ENCODE results near the gene RGP1. TPM values are rescaled to one million over a fixed set of nuclear protein-coding genes. Genes with fewer than 3 reads are reported as not detected.

The RGP1 gene
- total and polyA plus RNA-seq, 7 donors, result 10.7 to 51.0 (median 34.6) TPM

- WGBS, 3 donors, result 69 to 70% (median 70%) methylated on average over 5 of the region's 5 CpGs
- TF ChIP-seq, protein P1, sequence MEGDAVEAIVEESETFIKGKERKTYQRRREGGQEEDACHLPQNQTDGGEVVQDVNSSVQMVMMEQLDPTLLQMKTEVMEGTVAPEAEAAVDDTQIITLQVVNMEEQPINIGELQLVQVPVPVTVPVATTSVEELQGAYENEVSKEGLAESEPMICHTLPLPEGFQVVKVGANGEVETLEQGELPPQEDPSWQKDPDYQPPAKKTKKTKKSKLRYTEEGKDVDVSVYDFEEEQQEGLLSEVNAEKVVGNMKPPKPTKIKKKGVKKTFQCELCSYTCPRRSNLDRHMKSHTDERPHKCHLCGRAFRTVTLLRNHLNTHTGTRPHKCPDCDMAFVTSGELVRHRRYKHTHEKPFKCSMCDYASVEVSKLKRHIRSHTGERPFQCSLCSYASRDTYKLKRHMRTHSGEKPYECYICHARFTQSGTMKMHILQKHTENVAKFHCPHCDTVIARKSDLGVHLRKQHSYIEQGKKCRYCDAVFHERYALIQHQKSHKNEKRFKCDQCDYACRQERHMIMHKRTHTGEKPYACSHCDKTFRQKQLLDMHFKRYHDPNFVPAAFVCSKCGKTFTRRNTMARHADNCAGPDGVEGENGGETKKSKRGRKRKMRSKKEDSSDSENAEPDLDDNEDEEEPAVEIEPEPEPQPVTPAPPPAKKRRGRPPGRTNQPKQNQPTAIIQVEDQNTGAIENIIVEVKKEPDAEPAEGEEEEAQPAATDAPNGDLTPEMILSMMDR (IDR thresholded peaks at IDR 0.05), result no peak
- no peak for ATAC-seq
- intact Hi-C loops (cut with DNase I), result no loop called here
- Histone ChIP-seq H3K27ac (no peak overlapping the region), H3K4me3 (no peak overlapping the region), H3K9me3 (no peaks in the 10 kb centered on the region), H3K27me3 (ENCODE audit: insufficient read depth in 3 of 3, low read length in 2 of 3) (no peaks in the 10 kb centered on the region), H3K4me1 (peaks cover 28% of the 10 kb centered on the region), H3K36me3 (ENCODE audit: insufficient read depth in 1 of 2, low read depth in 1 of 2) (peaks cover 7 to 59% of the 10 kb centered on the region in 2 donors)
- no peak for DNase-seq
Measured at GRCh38 chr9:35753466-35753865, 4.4 kb downstream of the RGP1 start.

GRCh38 chr9:35754264-35754663 lies 5.2 kb downstream of the RGP1 start, which contains the start of gene MSMP:
MSMP (minus strand) TSS chr9:35754276; CDS start chr9:35754129, 147 bp downstream.
- Histone ChIP-seq H3K9me3 (no peaks in the 10 kb centered on the region), H3K27ac (no peak within 1 kb of the TSS), H3K27me3 (ENCODE audit: insufficient read depth in 3 of 3, low read length in 2 of 3) (no peaks in the 10 kb centered on the region), H3K36me3 (ENCODE audit: insufficient read depth in 1 of 2, low read depth in 1 of 2) (peaks cover 7 to 59% of the 10 kb centered on the region in 2 donors), H3K4me1 (peaks cover 29% of the 10 kb centered on the region), H3K4me3 (no peak within 1 kb of the TSS)
- WGBS, 3 donors, result 46 to 57% (median 48%) methylated on average over 2 to 3 of the region's 3 CpGs
- intact Hi-C loops (cut with DNase I), result no loop called here
- TF ChIP-seq, protein P1 (IDR thresholded peaks at IDR 0.05), result no peak
- ATAC-seq (no peak), DNase-seq (no peak)

GRCh38 chr9:35755071-35755470 lies 6.0 kb downstream of the RGP1 start:
- TF ChIP-seq, protein P1 (IDR thresholded peaks at IDR 0.05), result no peak

DNA sequence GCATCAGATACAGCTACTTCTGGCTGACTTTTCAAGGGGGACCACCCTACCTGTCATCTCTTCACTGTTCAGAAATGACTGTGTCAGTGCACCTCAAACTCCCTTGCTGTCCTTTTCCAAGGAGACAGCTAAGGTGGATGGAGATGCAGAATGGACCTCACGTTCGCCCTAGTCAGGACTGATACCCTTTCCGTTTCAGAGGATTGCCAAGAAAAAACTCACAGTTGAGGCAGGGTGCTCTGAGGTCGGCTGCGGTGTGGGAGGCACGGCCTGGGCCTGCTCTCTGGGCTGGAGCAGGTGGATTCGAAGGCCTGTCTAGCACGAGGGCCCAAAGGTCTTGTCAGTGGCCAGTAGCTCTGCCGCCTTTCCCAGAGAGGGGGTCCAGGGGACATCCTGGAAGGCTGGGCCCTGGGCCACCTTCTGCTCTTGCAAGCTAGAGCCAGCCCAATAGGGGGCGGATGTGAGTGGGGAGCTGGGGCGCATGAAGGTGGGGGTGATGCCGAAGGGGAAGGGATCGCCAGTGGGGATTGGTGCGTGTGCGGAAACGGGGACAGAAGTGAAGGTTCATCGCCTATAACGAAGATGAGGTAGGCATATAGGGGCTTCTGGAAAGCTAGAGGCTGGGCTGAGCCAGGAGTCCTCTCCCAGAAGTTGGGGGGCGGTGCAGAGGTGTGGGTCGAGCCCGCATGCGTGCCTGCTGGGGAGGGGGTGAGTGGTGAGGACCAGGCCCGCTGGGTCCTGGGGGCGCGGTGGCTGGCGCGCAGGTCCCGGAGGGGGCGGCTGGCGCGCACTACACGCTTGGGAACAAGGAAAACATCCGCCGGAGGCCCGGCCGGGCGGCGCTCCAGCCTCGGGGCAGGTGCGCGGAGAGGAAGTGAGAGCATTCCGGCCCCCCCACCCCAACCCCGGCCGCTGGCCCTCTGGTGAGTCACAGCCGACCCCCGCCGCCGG lies 7.5 kb downstream of the RGP1 start:
- Histone ChIP-seq H3K4me3 (peak overlapping the region; percentile 82), H3K27ac (peak overlapping the region; percentile 94), H3K36me3 (ENCODE audit: insufficient read depth in 1 of 2, low read depth in 1 of 2) (peaks cover 4 to 46% of the 10 kb centered on the region in 2 donors), H3K4me1 (peaks cover 19% of the 10 kb centered on the region), H3K27me3 (ENCODE audit: insufficient read depth in 3 of 3, low read length in 2 of 3) (no peaks in the 10 kb centered on the region), H3K9me3 (no peaks in the 10 kb centered on the region)
- peak; percentile 81 to 87 (median 86) for ATAC-seq
- intact Hi-C loops (cut with DNase I), result no loop called here
- peak; percentile 75 to 87 for DNase-seq
- WGBS, 3 donors, result 9 to 12% (median 11%) methylated on average over 42 to 48 of the region's 48 CpGs
- TF ChIP-seq, protein P1 (IDR thresholded peaks at IDR 0.05), result peak; percentile 46

More at GRCh38 chr9:35755071-35755470, 6.0 kb downstream of the RGP1 start:
- Histone ChIP-seq H3K9me3 (no peaks in the 10 kb centered on the region), H3K4me1 (peaks cover 27% of the 10 kb centered on the region), H3K4me3 (no peak overlapping the region), H3K27ac (no peak overlapping the region), H3K36me3 (ENCODE audit: insufficient read depth in 1 of 2, low read depth in 1 of 2) (peaks cover 7 to 59% of the 10 kb centered on the region in 2 donors), H3K27me3 (ENCODE audit: insufficient read depth in 3 of 3, low read length in 2 of 3) (no peaks in the 10 kb centered on the region)
- WGBS, 3 donors, result 92 to 99% (median 92%) methylated on average over 4 of the region's 4 CpGs
- ATAC-seq, result no peak
- intact Hi-C loops (cut with DNase I), result no loop called here
- DNase-seq, result no peak

All from psoas muscle (tissue), 8 donors.